GM13976 (cell line): Measurements from ENCODE around the gene NFATC2IP.
"Not testable (repeated sequence)": the region's sequence is repeated elsewhere in the genome, so short reads cannot be mapped to it uniquely, and the experiment has no call there.

Experiments
- DNase-seq: peaks from one replicate; pipeline ENCODE4 v3.0.0; 2012; ENCODE audit warnings: low spot score
- in situ Hi-C: fragments of 300-500 bp; cut with MboI; formaldehyde crosslinking; loops from one replicate; pipeline ENCODE4 v1.12.0; 2022; ENCODE audit warnings: low sequenced_read_pairs, mixed read lengths, inconsistent platforms; ENCODE audit not compliant: unreplicated experiment
- TF ChIP-seq, protein P1 (sequence below): IDR thresholded peaks from 2 replicates; pipeline ENCODE4 v1.5.1; 2012; ENCODE audit warnings: borderline replicate concordance, mild to moderate bottlenecking; ENCODE audit not compliant: insufficient read depth; ENCODE audit errors: extremely low read depth, missing control alignments, control extremely low read depth

The NFATC2IP gene

DNA sequence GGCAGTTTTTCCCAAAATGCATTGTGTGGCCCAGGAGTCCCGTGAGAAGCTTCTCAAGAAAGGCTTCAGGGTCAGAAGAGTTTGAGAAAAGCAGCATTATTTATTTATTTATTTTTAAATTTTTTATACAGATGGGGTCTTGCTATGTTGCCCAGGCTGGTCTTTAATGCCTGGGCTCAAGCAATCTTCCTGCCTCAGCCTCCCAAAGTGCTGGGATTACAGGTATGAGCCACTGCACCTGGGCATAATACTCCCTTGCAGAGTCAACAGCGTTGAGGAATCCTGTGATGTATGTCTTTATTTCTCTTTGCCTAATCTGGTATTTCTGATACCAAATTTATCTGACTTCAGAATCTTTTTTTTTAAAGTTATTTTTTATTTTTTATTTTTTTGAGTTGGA is 49.3 kb downstream of the NFATC2IP start:
- in situ Hi-C loops = no loop called here
- no peak for DNase-seq
- TF ChIP-seq, protein P1, sequence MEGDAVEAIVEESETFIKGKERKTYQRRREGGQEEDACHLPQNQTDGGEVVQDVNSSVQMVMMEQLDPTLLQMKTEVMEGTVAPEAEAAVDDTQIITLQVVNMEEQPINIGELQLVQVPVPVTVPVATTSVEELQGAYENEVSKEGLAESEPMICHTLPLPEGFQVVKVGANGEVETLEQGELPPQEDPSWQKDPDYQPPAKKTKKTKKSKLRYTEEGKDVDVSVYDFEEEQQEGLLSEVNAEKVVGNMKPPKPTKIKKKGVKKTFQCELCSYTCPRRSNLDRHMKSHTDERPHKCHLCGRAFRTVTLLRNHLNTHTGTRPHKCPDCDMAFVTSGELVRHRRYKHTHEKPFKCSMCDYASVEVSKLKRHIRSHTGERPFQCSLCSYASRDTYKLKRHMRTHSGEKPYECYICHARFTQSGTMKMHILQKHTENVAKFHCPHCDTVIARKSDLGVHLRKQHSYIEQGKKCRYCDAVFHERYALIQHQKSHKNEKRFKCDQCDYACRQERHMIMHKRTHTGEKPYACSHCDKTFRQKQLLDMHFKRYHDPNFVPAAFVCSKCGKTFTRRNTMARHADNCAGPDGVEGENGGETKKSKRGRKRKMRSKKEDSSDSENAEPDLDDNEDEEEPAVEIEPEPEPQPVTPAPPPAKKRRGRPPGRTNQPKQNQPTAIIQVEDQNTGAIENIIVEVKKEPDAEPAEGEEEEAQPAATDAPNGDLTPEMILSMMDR = no peak

DNA sequence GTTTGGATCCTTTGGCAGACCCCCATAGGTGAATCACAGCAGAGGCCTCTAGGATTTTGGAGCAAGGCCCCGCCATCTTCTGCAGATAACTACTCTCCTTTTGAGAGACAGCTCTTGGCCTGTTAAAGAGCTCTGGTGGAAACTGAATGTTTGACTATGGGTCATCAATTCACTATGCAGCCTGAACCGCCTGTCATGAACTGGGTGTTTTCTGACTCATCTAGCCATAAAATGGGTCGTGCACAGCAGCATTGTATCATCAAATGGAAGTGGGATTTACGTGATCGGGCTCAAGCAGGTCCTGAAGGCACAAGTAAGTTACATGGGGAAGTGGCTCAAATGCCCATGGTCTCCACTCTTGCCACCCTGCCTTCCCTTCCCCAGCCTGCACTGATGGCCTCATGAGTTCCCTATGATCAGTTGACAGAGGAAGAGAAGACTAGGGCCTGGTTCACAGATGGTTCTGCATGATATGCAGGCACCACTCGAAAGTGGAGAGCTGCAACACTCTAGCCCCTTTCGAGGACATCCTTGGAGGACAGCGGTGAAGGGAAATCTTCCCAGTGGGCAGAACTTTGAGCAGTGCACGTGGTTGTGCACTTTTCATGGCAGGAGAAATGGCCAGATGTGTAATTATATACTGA is 53.9 kb downstream of the NFATC2IP start:
- DNase-seq, in situ Hi-C loops: not testable (repeated sequence)

DNA sequence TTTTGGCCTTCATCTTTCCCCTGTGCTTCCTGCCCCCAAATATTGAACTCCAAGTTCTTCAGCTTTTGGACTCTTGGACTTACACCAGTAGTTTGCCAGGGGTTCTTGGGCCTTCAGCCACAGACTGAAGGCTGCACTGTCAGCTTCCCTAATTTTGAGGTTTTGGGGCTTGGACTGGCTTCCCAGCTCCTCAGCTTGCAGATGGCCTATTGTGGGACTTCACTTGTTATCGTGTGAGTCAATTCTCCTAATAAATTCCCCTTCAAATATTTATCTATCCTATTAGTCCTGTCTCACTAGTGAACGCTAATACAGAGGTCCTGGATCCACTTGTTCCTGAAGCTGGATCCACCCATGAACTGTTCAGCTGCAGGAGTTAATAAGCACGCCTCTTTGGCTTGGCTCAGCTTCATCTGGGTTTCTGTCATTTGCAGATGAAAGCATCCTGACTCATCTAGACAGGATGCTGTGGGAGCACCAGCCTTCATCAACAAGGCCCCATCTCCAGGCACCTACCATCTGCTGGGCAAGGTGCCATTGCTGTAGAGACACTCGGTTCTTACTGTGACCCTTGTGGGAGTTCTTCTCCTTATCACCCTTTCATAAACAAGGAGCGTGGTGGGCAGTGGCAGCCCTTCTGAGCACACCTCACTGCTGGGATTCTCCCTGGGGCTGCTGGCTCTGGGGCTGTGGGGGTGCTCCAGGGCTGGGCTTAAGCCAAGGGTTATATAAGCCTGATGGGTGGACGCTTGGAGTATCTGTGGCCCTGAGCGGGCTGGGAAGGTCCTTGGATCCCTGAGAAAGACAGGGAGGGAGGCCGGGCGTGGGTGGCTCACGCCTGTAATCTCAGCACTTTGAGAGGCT is 57.2 kb downstream of the NFATC2IP start:
- in situ Hi-C loops = no loop called here
- no peak for DNase-seq
- TF ChIP-seq, protein P1 = no peak

- TF ChIP-seq, protein P1 = no peak
- no peak for DNase-seq
- in situ Hi-C loops = no loop called here
Measured at GRCh38 chr16:29009050-29009837, 58.5 kb downstream of the NFATC2IP start.

- in situ Hi-C loops = no loop called here
- no peak for DNase-seq
- TF ChIP-seq, protein P1 = no peak
Measured at GRCh38 chr16:29009838-29010166, 59.1 kb downstream of the NFATC2IP start.

- no peak for DNase-seq
- TF ChIP-seq, protein P1 = no peak
- in situ Hi-C loops = no loop called here
Measured at GRCh38 chr16:29011112-29011511, 60.4 kb downstream of the NFATC2IP start.

DNA sequence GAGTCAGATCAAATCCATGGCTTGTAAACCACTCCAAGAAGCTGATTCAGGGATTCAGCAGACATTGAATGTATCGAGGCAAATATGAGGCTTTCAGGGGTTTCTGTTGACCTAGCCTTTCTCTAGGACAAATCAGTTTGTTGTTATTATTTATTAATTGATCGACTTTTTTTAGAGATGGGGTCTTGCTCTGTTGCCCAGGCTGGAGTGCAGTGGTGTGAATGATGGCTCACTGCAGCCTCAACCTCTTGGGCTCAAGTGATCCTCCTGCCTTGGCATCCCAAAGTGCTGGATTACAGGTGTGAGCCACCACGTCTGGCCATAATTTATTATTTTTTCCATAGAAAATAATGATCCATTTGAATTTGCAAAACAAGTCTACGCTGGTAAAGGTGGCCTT is 61.1 kb downstream of the NFATC2IP start:
- TF ChIP-seq, protein P1 = no peak
- in situ Hi-C loops = no loop called here
- DNase-seq = no peak
